Mucosa of rectum (tissue), 2 donors: ENCODE data around the gene TMEM209.
"Not testable (repeated sequence)": the region's sequence is repeated elsewhere in the genome, so short reads cannot be mapped to it uniquely, and the experiment has no call there.

Experiments used
- H3K27ac ChIP-seq, 2 donors: one replicate each; pipeline ENCODE4 v1.7.0; 2013; ENCODE audit warnings: inconsistent platforms in 2 of 2, low read depth in 2 of 2, low read length in 2 of 2
- H3K27me3 ChIP-seq, 2 donors: one replicate each; pipeline ENCODE4 v1.7.0; 2013; ENCODE audit warnings: low read length in 2 of 2; ENCODE audit not compliant: control insufficient read depth in 2 of 2, insufficient read depth in 2 of 2
- H3K36me3 ChIP-seq, 2 donors: one replicate each; pipeline ENCODE4 v1.7.0; 2013; ENCODE audit warnings: low read length in 2 of 2; ENCODE audit not compliant: control insufficient read depth in 2 of 2, insufficient read depth in 2 of 2
- H3K4me1 ChIP-seq, 2 donors: one replicate each; pipeline ENCODE4 v1.7.0; 2013; ENCODE audit warnings: low read length in 2 of 2, mild to moderate bottlenecking in 1 of 2; ENCODE audit not compliant: control insufficient read depth in 2 of 2, insufficient read depth in 2 of 2
- H3K4me3 ChIP-seq, 2 donors: one replicate each; pipeline ENCODE4 v1.7.0; 2013; ENCODE audit warnings: low read length in 2 of 2
- H3K9ac ChIP-seq, 2 donors: one replicate each; pipeline ENCODE4 v1.7.0; 2013; ENCODE audit warnings: low read length in 2 of 2, low read depth in 1 of 2, mild to moderate bottlenecking in 1 of 2
- H3K9me3 ChIP-seq, 2 donors: one replicate each; pipeline ENCODE4 v1.7.0; 2013; ENCODE audit warnings: low read length in 2 of 2; ENCODE audit not compliant: control insufficient read depth in 2 of 2
- donor health status: healthy.
- donor health status: Normal muscosa, but diverticular disease.

The TMEM209 gene

GRCh38 chr7:130197094-130197493 lies 8.1 kb downstream of the TMEM209 start:
- H3K4me1 ChIP-seq: peaks cover under 1 to 8% of the 10 kb centered on the region in 2 donors
- H3K27ac ChIP-seq: no peak overlapping the region
- peaks cover 19 to 38% of the 10 kb centered on the region in 2 donors for H3K36me3 ChIP-seq
- H3K27me3 ChIP-seq: no peaks in the 10 kb centered on the region
- no peaks in the 10 kb centered on the region for H3K9me3 ChIP-seq
- no peak overlapping the region for H3K9ac ChIP-seq
- H3K4me3 ChIP-seq: no peak overlapping the region

GRCh38 chr7:130196476-130196875 lies 8.7 kb downstream of the TMEM209 start:
- Histone ChIP-seq H3K4me3 (no peak overlapping the region), H3K27me3 (no peaks in the 10 kb centered on the region), H3K9ac (no peak overlapping the region), H3K9me3 (no peaks in the 10 kb centered on the region), H3K36me3 (peaks cover 18 to 38% of the 10 kb centered on the region in 2 donors), H3K4me1 (peaks cover 0 to 4% of the 10 kb centered on the region in 2 donors), H3K27ac (no peak overlapping the region)

GRCh38 chr7:130195396-130195795 lies 9.8 kb downstream of the TMEM209 start:
- H3K36me3 ChIP-seq: peaks cover 14 to 34% of the 10 kb centered on the region in 2 donors
- H3K4me1 ChIP-seq: no peaks in the 10 kb centered on the region
- no peaks in the 10 kb centered on the region for H3K9me3 ChIP-seq
- H3K27ac ChIP-seq: no peak overlapping the region
- H3K4me3 ChIP-seq: no peak overlapping the region
- H3K9ac ChIP-seq: no peak overlapping the region
- H3K27me3 ChIP-seq: no peaks in the 10 kb centered on the region

- Histone ChIP-seq H3K9me3 (no peaks in the 10 kb centered on the region), H3K9ac (no peak overlapping the region), H3K27ac (no peak overlapping the region), H3K27me3 (no peaks in the 10 kb centered on the region), H3K36me3 (peaks cover 13 to 21% of the 10 kb centered on the region in 2 donors), H3K4me3 (no peak overlapping the region), H3K4me1 (no peaks in the 10 kb centered on the region)
These were observed 13.4 kb downstream of the TMEM209 start for GRCh38 chr7:130191791-130192190.

- Histone ChIP-seq H3K4me1 (no peaks in the 10 kb centered on the region), H3K36me3 (peaks cover 14 to 21% of the 10 kb centered on the region in 2 donors), H3K27ac (no peak overlapping the region), H3K9me3 (no peaks in the 10 kb centered on the region), H3K27me3 (no peaks in the 10 kb centered on the region), H3K9ac (no peak overlapping the region), H3K4me3 (no peak overlapping the region)
These were observed 15.9 kb downstream of the TMEM209 start for GRCh38 chr7:130189343-130189742.

GRCh38 chr7:130187360-130187759 lies 17.8 kb downstream of the TMEM209 start:
- Histone ChIP-seq H3K9me3 (no peaks in the 10 kb centered on the region), H3K36me3 (peaks cover 23 to 25% of the 10 kb centered on the region in 2 donors), H3K9ac (no peak overlapping the region)

GRCh38 chr7:130184349-130184748 lies 20.9 kb downstream of the TMEM209 start:
- H3K9me3 ChIP-seq, H3K4me1 ChIP-seq, H3K27ac ChIP-seq, H3K4me3 ChIP-seq, H3K9ac ChIP-seq, H3K27me3 ChIP-seq: not testable (repeated sequence)
- H3K36me3 ChIP-seq: peaks cover 35% of the 10 kb centered on the region in 2 donors

More at GRCh38 chr7:130187360-130187759, 17.8 kb downstream of the TMEM209 start:
- no peak overlapping the region for H3K27ac ChIP-seq
- no peaks in the 10 kb centered on the region for H3K27me3 ChIP-seq
- no peaks in the 10 kb centered on the region for H3K4me1 ChIP-seq
- no peak overlapping the region for H3K4me3 ChIP-seq

- H3K9me3 ChIP-seq: no peaks in the 10 kb centered on the region
- no peaks in the 10 kb centered on the region for H3K4me1 ChIP-seq
- H3K27me3 ChIP-seq: no peaks in the 10 kb centered on the region
- H3K4me3 ChIP-seq: no peak overlapping the region
- peaks cover 39 to 40% of the 10 kb centered on the region in 2 donors for H3K36me3 ChIP-seq
- H3K9ac ChIP-seq: no peak overlapping the region
- no peak overlapping the region for H3K27ac ChIP-seq
These were observed 22.2 kb downstream of the TMEM209 start for GRCh38 chr7:130182990-130183389.

GRCh38 chr7:130181263-130181605 lies 24.0 kb downstream of the TMEM209 start:
- Histone ChIP-seq H3K9me3 (no peaks in the 10 kb centered on the region), H3K36me3 (peaks cover 47% of the 10 kb centered on the region in 2 donors), H3K4me3 (no peak overlapping the region), H3K27ac (no peak overlapping the region), H3K9ac (no peak overlapping the region), H3K27me3 (no peaks in the 10 kb centered on the region), H3K4me1 (no peaks in the 10 kb centered on the region)

GRCh38 chr7:130180571-130181262 lies 24.5 kb downstream of the TMEM209 start:
- H3K4me3 ChIP-seq: no peak overlapping the region
- H3K4me1 ChIP-seq: no peaks in the 10 kb centered on the region
- peaks cover 47% of the 10 kb centered on the region in 2 donors for H3K36me3 ChIP-seq
- H3K27me3 ChIP-seq: no peaks in the 10 kb centered on the region
- H3K9ac ChIP-seq: no peak overlapping the region
- no peak overlapping the region for H3K27ac ChIP-seq
- H3K9me3 ChIP-seq: no peaks in the 10 kb centered on the region
